ENCODE data around the gene LRR1. TPM values are rescaled to one million over a fixed set of nuclear protein-coding genes. Genes with fewer than 3 reads are reported as not detected.

LRR1 gene
- total RNA-seq, 2 donors from 2014 or later: 18.2 to 26.7 TPM

Other genes starting within 250 kb of the LRR1 start
- gene RPS29, start 12.6 kb upstream of the LRR1 start, total RNA-seq: 1,000 to 10,000 TPM; 1,252 to 1,368 TPM
- 100 to 1,000 TPM; 195 to 213 TPM for gene RPL36AL, start 21.7 kb downstream of the LRR1 start, total RNA-seq
- 10 to 100 TPM; 50.5 to 70.4 TPM for gene MGAT2, start 21.9 kb downstream of the LRR1 start, total RNA-seq
- 10 to 100 TPM in 1 of 2 donors, 1 to 10 TPM in 1; 7.7 to 13.5 TPM for gene DNAAF2, start 36.3 kb downstream of the LRR1 start, total RNA-seq
- 1 to 10 TPM; 2.5 to 7.8 TPM for gene POLE2, start 89.3 kb downstream of the LRR1 start, total RNA-seq
- gene KLHDC1, start 94.2 kb downstream of the LRR1 start, total RNA-seq: 1 to 10 TPM; 3.3 to 3.7 TPM
- gene KLHDC2, start 169.2 kb downstream of the LRR1 start, total RNA-seq: 10 to 100 TPM; 70.6 to 71.3 TPM

Measured in left colon (tissue), 2 donors.